Keratinocyte (primary cell): ENCODE data around the gene ATP6V1A. TPM values are rescaled to one million over a fixed set of nuclear protein-coding genes. Genes with fewer than 3 reads are reported as not detected.

Experiments used
- DNase-seq: peaks from one replicate; pipeline ENCODE4 v3.0.0-alpha.2; 2011; ENCODE audit warnings: low read depth, missing footprints, low spot score
- FAIRE-seq: peaks from 2 replicates; lab custom pipeline; 2011; peaks lifted over from hg19 to GRCh38; lab: Jason Lieb, UNC
- H2AFZ ChIP-seq: 2 replicates; pipeline ENCODE4 v1.6.0; 2012; ENCODE audit warnings: low read length, control low read depth, inconsistent platforms; ENCODE audit not compliant: control insufficient read depth
- H3K27ac ChIP-seq: 2 replicates; pipeline ENCODE4 v1.5.1; 2011; ENCODE audit warnings: low read length; ENCODE audit not compliant: control insufficient read depth, insufficient read depth
- H3K27me3 ChIP-seq: 3 replicates; pipeline ENCODE4 v1.6.0; 2011; ENCODE audit warnings: low read length; ENCODE audit not compliant: control insufficient read depth, insufficient read depth; ENCODE audit errors: extremely low read depth
- H3K36me3 ChIP-seq, 2 experiments: 2 replicates in 1 of 2; 3 replicates in 1 of 2; pipeline ENCODE4 v1.5.1; 2011; ENCODE audit warnings: low read length in 2 of 2, mild to moderate bottlenecking in 1 of 2; ENCODE audit not compliant: control insufficient read depth in 2 of 2, insufficient read depth in 2 of 2; ENCODE audit errors: extremely low read depth in 1 of 2
- H3K4me1 ChIP-seq: 3 replicates; pipeline ENCODE4 v1.5.1; 2011; ENCODE audit warnings: low read length; ENCODE audit not compliant: control insufficient read depth, insufficient read depth; ENCODE audit errors: extremely low read depth
- H3K4me2 ChIP-seq: 3 replicates; pipeline ENCODE4 v1.6.0; 2011; ENCODE audit warnings: low read depth, low read length; ENCODE audit not compliant: control insufficient read depth, insufficient read depth; ENCODE audit errors: extremely low read depth
- H3K4me3 ChIP-seq, 3 experiments: fragments of 200-600 bp in 1 of 3; sonication (generic) in 1 of 3; 2 replicates in 2 of 3; 3 replicates in 1 of 3; pipeline ENCODE4 v1.5.1; 2011 to 2016; ENCODE audit warnings: low read length in 3 of 3, mild to moderate bottlenecking in 3 of 3, control low read depth in 2 of 3, inconsistent platforms in 1 of 3, low read depth in 1 of 3, mixed read lengths in 1 of 3, mixed run types in 1 of 3, moderate library complexity in 1 of 3; ENCODE audit not compliant: control insufficient read depth in 2 of 3, insufficient read depth in 2 of 3; ENCODE audit errors: extremely low read depth in 1 of 3
- H3K79me2 ChIP-seq: 2 replicates; pipeline ENCODE4 v1.6.0; 2012; ENCODE audit warnings: low read length; ENCODE audit not compliant: control insufficient read depth, insufficient read depth
- H3K9ac ChIP-seq: 3 replicates; pipeline ENCODE4 v1.6.0; 2011; ENCODE audit warnings: low read length; ENCODE audit not compliant: control insufficient read depth, insufficient read depth; ENCODE audit errors: extremely low read depth
- H3K9me1 ChIP-seq: 3 replicates; pipeline ENCODE4 v1.6.0; 2011; ENCODE audit warnings: low read length; ENCODE audit not compliant: control insufficient read depth, insufficient read depth; ENCODE audit errors: extremely low read depth
- H3K9me3 ChIP-seq: 2 replicates; pipeline ENCODE4 v1.5.1; 2012; ENCODE audit warnings: low read depth, low read length; ENCODE audit not compliant: control insufficient read depth
- H4K20me1 ChIP-seq: 3 replicates; pipeline ENCODE4 v1.6.0; 2011; ENCODE audit warnings: low read length; ENCODE audit not compliant: control insufficient read depth, insufficient read depth; ENCODE audit errors: extremely low read depth
- CTCF ChIP-seq, 3 experiments: IDR thresholded peaks in 1 of 3; conservative IDR thresholded peaks in 1 of 3; optimal IDR thresholded peaks in 1 of 3; 2 replicates in 2 of 3; 3 replicates in 1 of 3; pipeline versions ENCODE3 to v1.5.1; 2011; ENCODE audit warnings: low read length in 3 of 3, mild to moderate bottlenecking in 3 of 3, moderate library complexity in 2 of 3, control low read depth in 1 of 3, inconsistent platforms in 1 of 3; ENCODE audit not compliant: insufficient read depth in 2 of 3; ENCODE audit errors: extremely low read depth in 1 of 3
- EZH2 ChIP-seq: IDR thresholded peaks from one replicate; pipeline ENCODE4 v1.6.1; 2012; ENCODE audit warnings: inconsistent platforms, mild to moderate bottlenecking, low read length, moderate library complexity
- dilution Hi-C: fragments of 300-500 bp; cut with MboI; formaldehyde crosslinking; loops from one replicate; pipeline ENCODE4 v1.7.0; 2020; ENCODE audit warnings: low sequenced_read_pairs; ENCODE audit not compliant: extremely low pct_ligation_motif_present
- polyA plus RNA-seq, 5 experiments: library from polyadenylated mRNA; depleted of rRNA in 3 of 5; stranded (reverse) in 3 of 5; stranded (forward) in 1 of 5; unstranded in 1 of 5; fragments of >200 nt; gene quantifications; 1 replicate in 1 of 5; 2 replicates in 3 of 5; 3 replicates in 1 of 5; pipeline versions ENCODE4 v1.2.1 to v1.2.3, GENCODE V29; 2011 to 2012; ENCODE audit warnings: missing spikeins in 2 of 5, low read depth in 1 of 5, low replicate concordance in 1 of 5

The ATP6V1A gene
- polyA plus RNA-seq, 1 donor (not counting 4 experiments of a cell fraction or from before 2014, with no cell fraction given): 35.8 TPM

- H3K9me1 ChIP-seq: peaks cover 3% of the 10 kb centered on the region
- no peak overlapping the region for H2AFZ ChIP-seq
- H3K27me3 ChIP-seq: no peaks in the 10 kb centered on the region
- H3K79me2 ChIP-seq: peaks cover 2% of the 10 kb centered on the region
- DNase-seq (no peak), FAIRE-seq (no peak)
- no peaks in the 10 kb centered on the region for H3K36me3 ChIP-seq
- no peak overlapping the region for H3K27ac ChIP-seq
- no peak for TF ChIP-seq CTCF (optimal IDR thresholded peaks at IDR 0.05 in 1 of 3, IDR thresholded peaks at IDR 0.05 in 1 of 3, conservative IDR thresholded peaks at IDR 0.05 in 1 of 3; ENCODE audit: extremely low read depth in 1 of 3, insufficient read depth in 2 of 3, low read length in 3 of 3)
- no peak for TF ChIP-seq EZH2
- no peak overlapping the region for H3K4me2 ChIP-seq
- H3K4me3 ChIP-seq: no peak overlapping the region
- no peak overlapping the region for H3K9ac ChIP-seq
- dilution Hi-C loops: no loop called here
- H4K20me1 ChIP-seq: no peaks in the 10 kb centered on the region
- no peaks in the 10 kb centered on the region for H3K9me3 ChIP-seq
- H3K4me1 ChIP-seq: peaks cover 5% of the 10 kb centered on the region
Measured at GRCh38 chr3:113775516-113775915, 28.7 kb downstream of the ATP6V1A start.

- H3K4me2 ChIP-seq: no peak overlapping the region
Measured at GRCh38 chr3:113776564-113776963, 29.7 kb downstream of the ATP6V1A start.

More at GRCh38 chr3:113776564-113776963, 29.7 kb downstream of the ATP6V1A start:
- H3K27ac ChIP-seq: no peak overlapping the region
- H3K9me3 ChIP-seq: no peaks in the 10 kb centered on the region
- no peak for TF ChIP-seq CTCF (optimal IDR thresholded peaks at IDR 0.05 in 1 of 3, IDR thresholded peaks at IDR 0.05 in 1 of 3, conservative IDR thresholded peaks at IDR 0.05 in 1 of 3; ENCODE audit: extremely low read depth in 1 of 3, insufficient read depth in 2 of 3, low read length in 3 of 3)
- no peak for TF ChIP-seq EZH2
- no peaks in the 10 kb centered on the region for H4K20me1 ChIP-seq
- DNase-seq (no peak), FAIRE-seq (no peak)
- no peaks in the 10 kb centered on the region for H3K27me3 ChIP-seq
- H2AFZ ChIP-seq: no peak overlapping the region
- no peak overlapping the region for H3K9ac ChIP-seq
- dilution Hi-C loops: no loop called here
- peaks cover 3% of the 10 kb centered on the region for H3K9me1 ChIP-seq
- no peaks in the 10 kb centered on the region for H3K36me3 ChIP-seq
- peaks cover 5% of the 10 kb centered on the region for H3K4me1 ChIP-seq
- H3K4me3 ChIP-seq: no peak overlapping the region
- H3K79me2 ChIP-seq: peaks cover 2% of the 10 kb centered on the region
